Upper lobe of right lung (tissue), 1 donor: ENCODE results near the gene PPP4R4. TPM values are rescaled to one million over a fixed set of nuclear protein-coding genes. Genes with fewer than 3 reads are reported as not detected.

Experiments
- ATAC-seq: fragments of 200-7000 bp; cut with Tn5 transposase; one replicate; pipeline ENCODE4 v1.9.1; 2020; ENCODE audit warnings: mild to moderate bottlenecking, moderate library complexity
- DNase-seq: peaks from one replicate; pipeline ENCODE4 v3.0.0-alpha.2; 2020
- H3K27ac ChIP-seq: fragments of 200-600 bp; one replicate; pipeline ENCODE4 v1.8.0; 2022
- H3K27me3 ChIP-seq: fragments of 200-600 bp; one replicate; pipeline ENCODE4 v1.8.0; 2022; ENCODE audit warnings: mild to moderate bottlenecking
- H3K36me3 ChIP-seq: fragments of 200-600 bp; one replicate; pipeline ENCODE4 v1.8.0; 2022
- H3K4me1 ChIP-seq: fragments of 200-600 bp; one replicate; pipeline ENCODE4 v1.8.0; 2022
- H3K4me3 ChIP-seq: fragments of 200-600 bp; one replicate; pipeline ENCODE4 v1.8.0; 2022; ENCODE audit warnings: mild to moderate bottlenecking
- H3K9me3 ChIP-seq: fragments of 200-600 bp; one replicate; pipeline ENCODE4 v1.8.0; 2022
- CTCF ChIP-seq: fragments of 200-600 bp; IDR thresholded peaks from one replicate; pipeline ENCODE4 v1.8.0; 2022; ENCODE audit warnings: antibody characterized with exemption
- intact Hi-C: fragments of 100-400 bp; cut with DNase I; formaldehyde crosslinking; loops from one replicate; pipeline ENCODE4 v1.11.0; 2022
- total RNA-seq: library from RNA; stranded (reverse); fragmentation: NEBNext Ultra II Directional; extraction: Animal tissue kit (Norgen Biotek cat#: 25700); gene quantifications from one replicate; pipeline ENCODE4 v1.2.1, GENCODE V29; 2021
- donor health status: DM: no; HTN: yes; CAD: no; lungs with severe emphysema.

The PPP4R4 gene
- total RNA-seq, 1 donor from 2014 or later = 2.2 TPM

- H3K4me1 ChIP-seq = no peaks in the 10 kb centered on the region
- H3K4me3 ChIP-seq = no peak overlapping the region
- H3K27ac ChIP-seq = no peak overlapping the region
- intact Hi-C loops = no loop called here
- no peaks in the 10 kb centered on the region for H3K27me3 ChIP-seq
- H3K9me3 ChIP-seq = no peaks in the 10 kb centered on the region
- DNase-seq = no peak
- no peak for ATAC-seq
- TF ChIP-seq CTCF = no peak
- no peaks in the 10 kb centered on the region for H3K36me3 ChIP-seq
Observed at GRCh38 chr14:94290197-94290596, 116.1 kb downstream of the PPP4R4 start.

- ATAC-seq (peak; percentile 26), DNase-seq (no peak)
- Histone ChIP-seq H3K4me1 (no peaks in the 10 kb centered on the region), H3K4me3 (no peak overlapping the region), H3K27ac (no peak overlapping the region), H3K9me3 (no peaks in the 10 kb centered on the region), H3K27me3 (no peaks in the 10 kb centered on the region), H3K36me3 (no peaks in the 10 kb centered on the region)
- no peak for TF ChIP-seq CTCF
- intact Hi-C loops = no loop called here
Observed at GRCh38 chr14:94291159-94291905, 117.2 kb downstream of the PPP4R4 start.

- ATAC-seq (no peak), DNase-seq (no peak)
- TF ChIP-seq CTCF = no peak
- Histone ChIP-seq H3K27ac (no peak overlapping the region), H3K9me3 (no peaks in the 10 kb centered on the region), H3K4me3 (no peak overlapping the region), H3K4me1 (no peaks in the 10 kb centered on the region), H3K27me3 (no peaks in the 10 kb centered on the region), H3K36me3 (no peaks in the 10 kb centered on the region)
- intact Hi-C loops = no loop called here
Observed at GRCh38 chr14:94291906-94292525, 117.9 kb downstream of the PPP4R4 start.

GRCh38 chr14:94292526-94292871 is 118.4 kb downstream of the PPP4R4 start:
- H3K4me3 ChIP-seq = no peak overlapping the region
- ATAC-seq = no peak
- no peaks in the 10 kb centered on the region for H3K27me3 ChIP-seq

GRCh38 chr14:94292872-94293577 is 118.9 kb downstream of the PPP4R4 start, which contains the start of gene SERPINA10:
Gene SERPINA10, minus strand, starts transcription at chr14:94293268. Its CDS starts 2,675 bp downstream, at chr14:94290593.
- Histone ChIP-seq H3K4me3 (no peak within 1 kb of the TSS), H3K4me1 (no peaks in the 10 kb centered on the region), H3K36me3 (no peaks in the 10 kb centered on the region), H3K27ac (no peak within 1 kb of the TSS), H3K27me3 (no peaks in the 10 kb centered on the region), H3K9me3 (no peaks in the 10 kb centered on the region)
- no peak for ATAC-seq
- TF ChIP-seq CTCF = no peak
- DNase-seq = no peak
- intact Hi-C loops = no loop called here

More at GRCh38 chr14:94292526-94292871, 118.4 kb downstream of the PPP4R4 start:
- no peaks in the 10 kb centered on the region for H3K4me1 ChIP-seq
- intact Hi-C loops = no loop called here
- H3K27ac ChIP-seq = no peak overlapping the region
- TF ChIP-seq CTCF = no peak
- H3K36me3 ChIP-seq = no peaks in the 10 kb centered on the region
- H3K9me3 ChIP-seq = no peaks in the 10 kb centered on the region
- DNase-seq = no peak
